HG02981 (cell line): ENCODE data around the gene FN3K.
"Not testable (repeated sequence)": the region's sequence is repeated elsewhere in the genome, so short reads cannot be mapped to it uniquely, and the experiment has no call there.

Experiments
- ATAC-seq: cut with Tn5 transposase; IDR thresholded peaks from one replicate; pipeline ENCODE4 v1.9.1; 2021; ENCODE audit warnings: mild to moderate bottlenecking, moderate library complexity; ENCODE audit not compliant: unreplicated experiment

Gene FN3K

DNA sequence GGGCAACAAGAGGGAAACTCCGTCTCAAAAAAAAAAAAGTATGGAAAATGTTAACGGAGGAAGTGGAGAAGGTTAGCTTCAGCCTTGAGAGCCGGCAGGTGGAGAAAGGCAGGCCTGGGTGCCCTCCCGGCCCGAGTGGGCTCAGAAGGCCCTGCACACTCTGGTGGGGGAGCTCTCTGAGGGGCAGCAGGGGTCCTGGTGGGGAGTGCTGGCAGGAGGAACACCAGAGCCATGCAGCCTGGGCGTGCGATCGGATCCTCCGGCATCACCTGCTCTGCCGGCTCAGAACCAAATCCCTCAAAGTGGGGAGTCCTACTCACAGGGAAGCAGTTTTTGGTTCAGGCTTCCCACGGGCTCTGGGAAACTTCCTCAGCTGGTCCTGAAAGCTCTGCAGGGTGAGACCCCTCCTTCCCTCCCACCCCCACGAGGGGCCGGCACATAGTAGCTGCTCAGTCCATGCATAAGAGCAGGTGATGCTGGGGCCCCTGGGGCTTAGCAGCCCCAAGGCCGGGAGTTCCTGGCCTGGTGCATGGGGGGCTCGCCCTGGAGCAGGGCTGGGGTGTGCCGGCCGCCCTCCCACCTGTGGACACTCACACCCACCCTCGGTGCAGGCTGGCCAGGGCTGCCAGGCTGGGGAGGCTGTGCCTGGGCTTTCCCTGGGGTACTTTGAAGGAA is 1.2 kb downstream of the FN3K start:
- no peak for ATAC-seq

- no peak for ATAC-seq
Measured at GRCh38 chr17:82737967-82738877, 2.8 kb downstream of the FN3K start.

DNA sequence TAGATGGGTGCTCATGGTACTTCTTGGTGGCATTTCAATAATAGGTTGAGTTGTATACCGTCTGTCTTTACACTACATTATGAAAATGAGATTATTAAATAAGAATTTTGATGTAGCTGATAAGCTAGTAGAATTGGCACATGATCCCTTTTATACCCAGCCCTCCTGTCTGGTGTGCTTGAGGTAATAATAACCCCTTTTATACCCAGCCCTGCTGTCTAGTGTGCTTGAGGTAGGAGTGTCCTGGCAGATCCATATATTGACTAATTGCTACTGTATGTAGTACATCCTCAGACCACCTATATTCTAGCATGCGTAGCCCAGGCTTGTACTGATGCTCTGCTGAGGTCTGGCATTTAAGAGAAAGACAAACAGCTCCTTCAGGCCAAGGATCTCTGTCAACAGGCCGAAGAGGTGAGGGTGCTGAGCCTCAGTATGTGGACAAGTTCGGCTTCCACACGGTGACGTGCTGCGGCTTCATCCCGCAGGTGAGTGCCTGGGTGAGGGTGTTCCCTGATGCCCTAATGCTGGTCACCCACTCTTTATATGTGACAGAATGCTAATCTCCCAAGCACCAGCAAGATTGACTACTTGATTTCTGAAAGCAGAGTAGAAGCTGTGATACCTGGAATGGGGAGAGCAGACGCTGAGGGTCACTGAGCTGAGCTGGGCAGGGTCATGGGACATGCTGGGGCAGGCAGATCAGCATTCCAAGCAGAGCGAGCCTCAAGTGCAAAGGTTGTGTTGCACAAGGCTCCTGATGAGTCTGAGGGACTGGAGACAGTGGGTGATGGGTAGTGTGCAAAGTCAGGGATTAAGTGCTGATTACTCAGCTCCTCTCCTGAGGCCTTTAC is 5.7 kb downstream of the FN3K start:
- no peak for ATAC-seq

DNA sequence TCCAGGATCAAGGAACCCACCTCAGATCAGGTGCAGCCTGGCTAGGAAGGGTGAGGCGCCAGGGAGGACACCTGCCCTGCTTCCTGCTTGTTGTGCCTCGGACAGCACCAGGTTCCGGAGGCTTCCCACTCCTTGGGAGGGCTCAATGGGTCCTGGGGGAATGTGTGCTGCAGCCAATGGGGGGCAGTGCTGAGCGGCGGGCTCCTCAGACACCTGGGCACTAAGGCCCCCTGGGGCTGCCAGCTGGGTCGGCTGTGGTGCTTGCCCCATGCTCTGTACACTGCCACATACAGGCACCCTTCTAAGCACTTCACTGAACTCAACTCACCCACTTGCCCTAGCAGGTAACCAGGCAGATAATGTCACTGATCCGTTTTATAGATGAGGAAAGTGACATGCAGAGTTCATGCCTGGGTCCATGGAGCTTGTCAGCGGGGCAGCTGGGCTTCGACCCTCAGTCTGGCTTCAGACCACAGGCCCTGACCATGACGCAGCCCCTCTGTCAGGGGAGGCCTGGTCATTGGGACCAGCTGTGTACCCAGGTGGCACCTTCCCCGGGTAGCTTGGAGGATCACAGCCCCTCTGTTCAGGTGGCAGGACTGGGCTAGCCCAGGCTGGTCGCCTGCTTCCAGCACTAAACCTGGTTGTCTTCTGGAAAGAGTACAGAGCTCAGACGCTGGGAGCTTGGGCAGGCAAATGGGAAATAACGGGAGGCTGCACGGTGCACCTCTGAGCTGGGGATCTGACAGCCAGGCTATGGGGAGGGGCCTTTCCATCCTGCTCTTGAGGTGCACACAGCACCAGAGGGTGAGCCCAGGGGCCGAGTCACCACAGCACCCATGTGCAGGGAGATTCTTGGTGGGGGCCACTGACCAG is 8.2 kb downstream of the FN3K start:
- ATAC-seq = no peak

GRCh38 chr17:82744736-82745135 is 9.3 kb downstream of the FN3K start:
- not testable (repeated sequence) for ATAC-seq

GRCh38 chr17:82745524-82745923 is 10.1 kb downstream of the FN3K start:
- ATAC-seq = no peak

GRCh38 chr17:82748756-82749155 is 13.3 kb downstream of the FN3K start:
- ATAC-seq = no peak

DNA sequence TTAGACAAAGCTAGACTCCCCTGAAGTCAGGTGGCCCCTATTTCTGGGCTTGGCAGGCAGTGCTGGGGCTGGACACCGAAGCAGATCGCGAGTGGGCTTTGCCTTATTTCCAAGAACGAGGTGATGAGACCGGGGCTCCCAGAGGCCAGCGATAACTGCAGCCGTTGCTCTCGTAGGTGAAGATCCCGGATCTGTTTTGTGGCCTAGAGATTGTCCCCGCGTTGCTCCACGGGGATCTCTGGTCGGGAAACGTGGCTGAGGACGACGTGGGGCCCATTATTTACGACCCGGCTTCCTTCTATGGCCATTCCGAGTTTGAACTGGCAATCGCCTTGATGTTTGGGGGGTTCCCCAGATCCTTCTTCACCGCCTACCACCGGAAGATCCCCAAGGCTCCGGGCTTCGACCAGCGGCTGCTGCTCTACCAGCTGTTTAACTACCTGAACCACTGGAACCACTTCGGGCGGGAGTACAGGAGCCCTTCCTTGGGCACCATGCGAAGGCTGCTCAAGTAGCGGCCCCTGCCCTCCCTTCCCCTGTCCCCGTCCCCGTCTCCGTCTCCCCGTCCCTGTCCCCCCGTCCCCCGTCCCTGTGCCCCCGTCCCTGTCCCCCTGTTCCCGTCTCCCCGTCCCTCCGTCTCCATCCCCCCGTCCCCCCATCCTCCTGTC is 15.0 kb downstream of the FN3K start:
- no peak for ATAC-seq

DNA sequence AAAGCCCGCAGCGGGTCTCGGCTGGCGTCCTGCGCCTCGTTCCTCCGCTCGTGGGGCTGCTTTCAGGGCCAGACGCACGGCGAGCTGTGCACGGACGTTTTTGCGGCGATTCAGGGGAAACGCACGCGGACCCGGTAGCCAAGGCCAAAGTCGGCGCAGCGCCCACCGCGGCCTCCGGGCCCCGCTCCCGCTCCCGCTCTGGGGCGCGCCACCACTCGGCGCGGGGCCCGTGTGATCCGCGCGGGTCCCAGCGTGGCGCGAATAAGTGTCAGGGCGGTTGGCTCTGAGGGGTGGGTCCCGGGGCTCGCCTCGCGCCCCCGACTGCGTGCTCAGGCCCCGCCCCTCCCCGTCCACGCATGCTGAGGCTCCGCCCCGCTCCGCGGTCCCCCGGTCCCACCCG is 15.8 kb downstream of the FN3K start:
- no peak for ATAC-seq

GRCh38 chr17:82751571-82752370 is 16.4 kb downstream of the FN3K start, which contains the start of gene TBCD:
TSS of gene TBCD (plus strand) at chr17:82752065. CDS start at chr17:82752194, 129 bp downstream.
- ATAC-seq = peak; percentile 67

GRCh38 chr17:82752371-82753200 is 17.2 kb downstream of the FN3K start:
- peak; percentile 24 for ATAC-seq

- ATAC-seq = no peak
Measured at GRCh38 chr17:82753201-82753464, 17.7 kb downstream of the FN3K start.

DNA sequence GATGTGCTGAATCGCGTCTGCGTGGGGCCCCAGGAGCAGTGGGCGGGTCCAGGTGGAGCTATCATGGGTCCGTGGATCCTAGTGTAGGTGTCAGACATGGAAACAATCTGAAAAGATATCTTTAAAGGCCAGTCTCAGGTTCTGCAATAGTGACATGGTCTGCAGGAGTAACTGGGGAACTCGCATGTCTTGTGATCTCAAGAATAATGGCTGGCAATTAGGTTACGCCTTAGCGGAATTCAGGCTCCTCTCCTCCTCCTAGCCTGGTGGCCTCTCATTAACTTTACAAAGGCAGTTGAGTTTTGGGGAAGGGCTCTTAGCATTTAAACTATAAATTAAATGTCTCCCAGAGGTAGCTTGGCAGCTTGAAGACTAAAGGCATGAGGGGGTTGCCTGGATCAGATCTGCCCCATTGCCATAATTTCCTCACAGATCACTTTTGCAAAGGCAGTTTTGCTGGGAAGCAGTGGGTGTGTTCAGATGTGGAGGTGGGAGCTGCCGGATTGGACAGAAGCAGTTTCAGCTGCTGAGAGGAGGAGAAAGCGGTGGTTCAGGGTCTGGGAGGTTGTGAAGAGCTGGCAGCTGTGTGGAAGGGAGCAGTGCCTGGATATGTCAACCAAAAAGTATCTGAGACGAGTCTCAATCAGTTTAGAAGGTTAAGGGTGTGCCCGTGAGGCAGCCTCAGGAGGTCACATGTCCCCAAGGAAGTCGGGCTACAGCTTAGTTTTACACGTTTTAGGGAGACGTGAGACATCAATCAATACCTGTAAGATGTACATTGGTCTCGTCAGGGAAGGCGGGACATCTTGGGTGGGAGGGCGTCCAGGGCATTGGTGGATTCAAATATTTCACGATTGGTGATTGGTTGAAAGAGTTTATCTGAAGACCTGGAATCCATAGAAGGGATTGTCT is 19.1 kb downstream of the FN3K start:
- no peak for ATAC-seq

DNA sequence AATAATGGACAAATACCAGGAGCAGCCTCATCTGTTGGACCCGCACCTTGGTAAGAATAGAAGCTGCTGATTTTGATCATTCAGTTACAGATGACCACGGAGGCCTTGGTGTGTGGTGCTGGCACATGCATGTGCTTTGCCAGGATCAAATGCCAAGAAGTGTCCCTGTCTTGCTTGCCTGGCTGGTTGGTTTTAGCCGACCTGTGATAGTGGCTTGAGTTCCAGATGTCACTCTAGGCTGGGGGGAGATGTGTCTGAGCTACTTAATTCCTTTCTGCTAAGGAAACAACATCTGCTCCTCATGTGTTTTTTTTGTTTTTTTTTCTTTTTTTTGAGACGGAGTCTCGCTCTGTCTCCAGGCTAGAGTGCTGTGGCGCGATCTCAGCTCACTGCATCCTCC is 20.8 kb downstream of the FN3K start:
- no peak for ATAC-seq

GRCh38 chr17:82765371-82765770 is 30.0 kb downstream of the FN3K start:
- no peak for ATAC-seq

GRCh38 chr17:82767041-82767754 is 31.8 kb downstream of the FN3K start:
- ATAC-seq = no peak

GRCh38 chr17:82769041-82769440 is 33.6 kb downstream of the FN3K start:
- ATAC-seq = no peak
